Loucy (cell line): ENCODE results near the gene AP1S1.

ENCODE experiments used
- CTCF ChIP-seq: fragments of 200-600 bp; sonication (generic); conservative IDR thresholded peaks from 2 replicates; pipeline ENCODE4 v1.5.1; 2014; ENCODE audit warnings: mild to moderate bottlenecking, antibody characterized with exemption, low read length
- EZH2phosphoT487 ChIP-seq: fragments of 200-600 bp; IDR thresholded peaks from 2 replicates; pipeline ENCODE4 v1.6.1; 2018; ENCODE audit warnings: antibody characterized with exemption, mild to moderate bottlenecking, moderate library complexity, borderline replicate concordance

DNA sequence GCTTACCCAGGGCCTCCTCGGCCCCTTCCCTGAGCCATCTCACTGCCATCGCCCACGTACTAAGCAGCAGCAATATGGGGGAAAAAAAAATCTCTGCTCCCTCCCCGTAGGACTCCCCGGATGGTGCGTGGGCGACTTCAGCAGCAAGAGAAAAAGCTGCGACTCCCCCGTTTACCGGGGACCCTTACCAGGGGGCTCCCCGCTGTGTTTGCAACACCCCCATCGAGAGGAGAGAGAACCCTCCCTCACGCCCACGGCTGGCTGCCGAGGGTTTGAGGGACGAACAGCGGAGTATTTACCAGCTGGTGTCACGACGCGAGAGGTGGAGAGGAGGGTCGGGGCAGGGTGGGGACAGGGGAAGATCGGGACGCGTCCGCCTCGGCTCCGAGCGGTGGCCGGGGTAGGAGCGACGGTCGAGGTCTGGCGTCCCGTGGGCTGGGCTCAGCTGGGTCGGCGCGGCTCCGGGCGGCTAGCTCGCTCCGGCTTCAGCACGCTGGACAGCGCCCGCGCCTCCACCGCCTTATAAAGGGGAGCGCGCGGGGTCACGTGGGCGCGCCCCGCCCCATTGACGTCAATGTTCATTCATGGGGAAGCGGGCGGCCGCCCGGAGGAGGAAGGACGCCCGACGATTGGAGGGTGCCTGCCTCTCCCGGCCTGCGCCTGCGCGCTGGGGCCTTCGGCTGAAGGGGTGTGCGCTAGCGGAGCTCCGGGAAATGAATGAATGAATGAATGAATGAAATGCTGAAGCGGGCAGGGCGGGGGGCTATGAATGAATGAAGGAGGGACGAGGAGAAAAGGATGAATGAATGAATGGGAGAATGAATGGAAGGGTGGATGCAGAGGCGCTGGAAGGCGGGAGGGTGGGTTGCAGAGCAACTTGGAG is 11.0 kb downstream of the AP1S1 start, which contains the start of gene VGF:
- TF ChIP-seq CTCF (no peak), EZH2phosphoT487 (no peak)
